K562 (cell line): ENCODE measurements around the gene ANTXRL. TPM values are rescaled to one million over a fixed set of nuclear protein-coding genes. Genes with fewer than 3 reads are reported as not detected.

Experiments used
- BRF1 ChIP-seq: IDR thresholded peaks from 3 replicates; pipeline ENCODE4 v1.6.1; 2011; ENCODE audit warnings: borderline replicate concordance, mild to moderate bottlenecking; ENCODE audit not compliant: insufficient read length; ENCODE audit errors: extremely low read depth
- EWSR1 ChIP-seq: fragments of 450-650 bp; IDR thresholded peaks from 2 replicates; pipeline ENCODE4 v1.6.1; 2018; ENCODE audit warnings: borderline replicate concordance, mild to moderate bottlenecking, low read depth, moderate library complexity; ENCODE audit not compliant: partially characterized antibody
- OTX1 ChIP-seq: fragments of 450-650 bp; formaldehyde crosslinking; IDR thresholded peaks from 2 replicates; pipeline ENCODE4 v1.4.0; 2022; ENCODE audit warnings: mild to moderate bottlenecking
- PREB ChIP-seq: sonication (generic); formaldehyde crosslinking; IDR thresholded peaks from 2 replicates; pipeline ENCODE4 v1.8.1; 2023; ENCODE audit warnings: mild to moderate bottlenecking, missing genetic modification reagents
- RBM34 ChIP-seq: fragments of 200-400 bp; formaldehyde crosslinking; IDR thresholded peaks from 2 replicates; pipeline ENCODE4 v1.6.1; 2018; ENCODE audit warnings: low read length, borderline replicate concordance; ENCODE audit not compliant: insufficient read depth
- SMAD3 ChIP-seq: fragments of 450-650 bp; formaldehyde crosslinking; conservative IDR thresholded peaks from 2 replicates; pipeline ENCODE4 v1.4.0; 2020; ENCODE audit warnings: mild to moderate bottlenecking
- SREBF2 ChIP-seq: sonication (generic); formaldehyde crosslinking; IDR thresholded peaks from 2 replicates; pipeline ENCODE4 v1.4.0; 2020; ENCODE audit warnings: mild to moderate bottlenecking, missing genetic modification reagents
- ZNF224 ChIP-seq: sonication (generic); formaldehyde crosslinking; IDR thresholded peaks from 2 replicates; pipeline ENCODE4 v1.8.0; 2022; ENCODE audit warnings: mild to moderate bottlenecking, missing genetic modification reagents
- ZNF76 ChIP-seq: fragments of 250-450 bp; sonication (Bioruptor Pico); IDR thresholded peaks from 2 replicates; pipeline ENCODE4 v1.4.0; 2020; ENCODE audit warnings: mild to moderate bottlenecking, moderate library complexity, borderline replicate concordance
- polyA plus RNA-seq, 8 experiments: library from polyadenylated mRNA; depleted of rRNA in 4 of 8; stranded (reverse) in 5 of 8; unstranded in 3 of 8; fragments of >200 nt; fragmentation: Nextera tagmentation in 2 of 8; fragmentation: Illumina TruSeq in 1 of 8; extraction: Ambion mirVana in 2 of 8; extraction: Trizol in 1 of 8; gene quantifications; 2 replicates each; pipeline versions ENCODE4 v1.2.1 to v1.2.3, GENCODE V29; 2011 to 2014; ENCODE audit warnings: inconsistent platforms in 1 of 8, missing spikeins in 1 of 8
- total RNA-seq, 7 experiments: library from RNA; depleted of rRNA in 6 of 7; stranded (reverse); fragments of >200 nt in 6 of 7; fragmentation: Illumina TruSeq in 2 of 7; extraction: Trizol in 2 of 7; gene quantifications; 2 replicates each; pipeline versions ENCODE4 v1.2.1 to v1.2.3, GENCODE V29; 2011 to 2021; ENCODE audit warnings: low replicate concordance in 1 of 7

Gene ANTXRL
- total and polyA plus RNA-seq, 9 of the 15 experiments (the other 6 are each of a cell fraction or from before 2014, with no cell fraction given), result not detected

GRCh38 chr10:46308666-46309450 lies 22.1 kb downstream of the ANTXRL start (continued):
- TF ChIP-seq PREB (CRISPR knock-in tag) (no peak), ZNF224 (CRISPR knock-in tag) (no peak), RBM34 (no peak), SREBF2 (no peak), BRF1 (no peak), SMAD3 (CRISPR knock-in tag) (no peak), OTX1 (CRISPR knock-in tag) (no peak), EWSR1 (no peak), ZNF76 (CRISPR knock-in tag) (no peak)
